GM19025 (cell line): ENCODE results near the gene INPPL1.

Experiments used
- ATAC-seq: cut with Tn5 transposase; IDR thresholded peaks from one replicate; pipeline ENCODE4 v1.9.1; 2021; ENCODE audit warnings: mild to moderate bottlenecking, low read depth, moderate library complexity; ENCODE audit not compliant: unreplicated experiment

INPPL1 gene

DNA sequence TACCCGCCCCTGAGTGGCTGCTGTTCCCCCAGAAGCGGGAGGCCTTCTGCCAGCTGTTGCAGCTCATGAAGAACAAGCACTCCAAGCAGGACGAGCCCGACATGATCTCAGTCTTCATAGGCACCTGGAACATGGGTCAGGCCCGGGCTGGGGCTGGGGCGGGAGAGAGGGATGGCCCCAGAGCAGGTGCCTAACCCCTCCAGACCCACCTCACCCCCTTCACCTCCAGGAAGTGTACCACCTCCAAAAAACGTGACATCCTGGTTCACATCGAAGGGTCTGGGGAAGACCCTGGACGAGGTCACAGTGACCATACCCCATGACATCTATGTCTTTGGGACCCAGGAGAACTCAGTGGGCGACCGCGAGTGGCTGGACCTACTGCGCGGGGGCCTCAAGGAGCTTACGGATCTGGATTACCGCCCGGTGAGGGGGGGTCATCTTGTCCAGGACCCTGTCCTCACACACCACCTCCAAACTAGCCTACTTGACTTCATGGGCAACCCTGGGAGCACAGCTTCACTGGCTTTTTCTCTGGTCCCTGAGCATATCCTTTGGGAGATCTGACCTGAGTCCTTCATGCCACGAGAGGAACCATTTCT lies 6.3 kb downstream of the INPPL1 start:
- ATAC-seq, result no peak

DNA sequence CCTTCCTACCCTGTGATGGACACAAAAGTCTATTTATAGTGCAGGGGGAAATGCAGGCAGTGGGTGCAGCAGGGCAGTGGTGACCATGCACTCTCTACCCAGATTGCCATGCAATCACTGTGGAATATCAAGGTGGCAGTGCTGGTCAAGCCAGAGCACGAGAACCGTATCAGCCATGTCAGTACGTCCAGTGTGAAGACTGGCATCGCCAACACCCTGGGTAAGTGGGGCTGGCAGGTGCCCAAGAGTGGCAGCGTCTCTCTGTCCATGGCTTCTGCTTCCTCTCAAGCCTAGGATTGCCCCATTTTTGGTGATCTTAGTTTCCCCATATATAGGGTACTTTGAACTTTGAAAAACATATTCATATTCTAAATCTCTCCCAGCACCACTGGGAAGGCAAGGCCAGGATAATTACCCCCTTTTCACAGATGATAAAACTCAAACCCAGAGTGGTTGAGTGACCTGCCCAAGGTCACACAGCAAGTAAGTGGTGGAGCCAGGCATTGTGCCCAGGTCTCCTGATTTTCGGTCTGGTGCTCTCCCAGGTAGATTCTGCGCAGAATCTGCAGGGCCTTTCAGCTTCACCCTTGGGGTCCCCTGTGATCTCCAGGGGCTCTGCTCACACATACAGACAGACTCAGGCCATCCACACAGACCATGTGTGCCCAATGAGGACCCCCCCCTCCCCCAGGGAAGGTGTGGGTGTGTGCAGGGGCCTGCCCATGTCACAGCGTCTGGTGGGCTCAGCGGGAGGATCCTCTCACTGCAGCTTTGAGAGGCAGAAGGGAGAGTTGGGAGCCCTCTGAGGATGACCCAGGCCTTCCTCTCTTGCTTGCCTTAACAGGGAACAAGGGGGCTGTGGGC lies 7.1 kb downstream of the INPPL1 start:
- no peak for ATAC-seq

DNA sequence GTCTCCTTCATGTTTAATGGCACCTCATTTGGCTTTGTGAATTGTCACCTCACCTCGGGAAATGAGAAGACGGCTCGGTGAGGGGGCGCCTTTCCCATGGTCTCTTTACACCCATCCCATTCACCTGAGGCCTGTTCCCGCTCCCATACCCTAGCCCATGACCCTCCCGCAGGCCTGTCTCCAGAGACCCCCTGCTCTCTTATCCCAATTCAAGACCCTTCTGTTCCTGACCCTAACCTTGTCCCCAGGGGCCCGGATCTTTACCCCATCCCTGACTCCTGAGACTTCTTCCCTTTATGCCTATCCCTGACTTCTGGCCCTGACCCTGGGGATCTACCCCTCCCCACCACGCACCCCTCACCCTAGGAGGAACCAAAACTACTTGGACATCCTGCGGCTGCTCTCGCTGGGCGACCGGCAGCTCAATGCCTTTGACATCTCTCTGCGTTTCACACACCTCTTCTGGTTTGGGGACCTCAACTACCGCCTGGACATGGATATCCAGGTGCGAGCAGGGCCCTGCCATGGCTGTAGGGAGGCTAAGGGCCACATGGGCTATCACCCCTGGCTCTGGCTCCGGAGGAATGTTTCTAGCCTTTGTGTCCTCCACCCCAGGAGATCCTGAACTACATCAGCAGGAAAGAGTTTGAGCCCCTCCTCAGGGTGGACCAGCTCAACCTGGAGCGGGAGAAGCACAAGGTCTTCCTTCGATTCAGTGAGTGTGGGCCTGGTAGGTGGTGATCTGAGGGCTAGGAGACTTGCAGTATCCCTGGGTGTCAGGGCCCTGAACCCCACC lies 7.9 kb downstream of the INPPL1 start:
- ATAC-seq, result no peak

DNA sequence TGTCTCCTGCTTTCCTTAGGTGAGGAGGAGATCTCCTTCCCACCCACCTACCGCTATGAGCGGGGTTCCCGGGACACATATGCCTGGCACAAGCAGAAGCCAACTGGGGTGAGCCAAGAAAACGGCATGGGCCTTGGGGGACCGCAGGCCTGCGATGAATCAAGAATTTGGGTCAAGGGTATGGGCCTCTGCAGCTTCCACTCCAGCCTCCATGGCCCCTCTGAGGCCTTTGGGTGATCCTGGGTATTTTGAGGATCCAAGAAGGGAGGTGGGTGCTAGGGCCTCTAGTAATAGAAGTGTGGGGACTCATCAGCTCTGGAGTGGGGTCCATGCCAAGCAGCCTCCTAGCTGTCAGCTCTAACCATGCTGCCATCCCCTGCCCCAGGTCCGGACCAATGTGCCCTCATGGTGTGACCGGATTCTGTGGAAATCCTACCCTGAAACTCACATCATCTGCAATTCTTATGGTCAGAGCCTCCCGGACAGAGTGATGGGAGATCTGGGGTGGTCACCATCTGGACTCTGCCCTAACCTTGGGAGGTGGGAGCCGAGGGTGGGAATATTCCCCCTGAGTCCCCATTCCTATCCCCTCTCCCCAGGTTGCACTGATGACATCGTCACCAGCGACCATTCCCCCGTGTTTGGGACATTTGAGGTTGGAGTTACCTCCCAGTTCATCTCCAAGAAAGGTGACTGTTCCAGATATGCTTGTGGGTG lies 8.6 kb downstream of the INPPL1 start:
- ATAC-seq, result no peak

DNA sequence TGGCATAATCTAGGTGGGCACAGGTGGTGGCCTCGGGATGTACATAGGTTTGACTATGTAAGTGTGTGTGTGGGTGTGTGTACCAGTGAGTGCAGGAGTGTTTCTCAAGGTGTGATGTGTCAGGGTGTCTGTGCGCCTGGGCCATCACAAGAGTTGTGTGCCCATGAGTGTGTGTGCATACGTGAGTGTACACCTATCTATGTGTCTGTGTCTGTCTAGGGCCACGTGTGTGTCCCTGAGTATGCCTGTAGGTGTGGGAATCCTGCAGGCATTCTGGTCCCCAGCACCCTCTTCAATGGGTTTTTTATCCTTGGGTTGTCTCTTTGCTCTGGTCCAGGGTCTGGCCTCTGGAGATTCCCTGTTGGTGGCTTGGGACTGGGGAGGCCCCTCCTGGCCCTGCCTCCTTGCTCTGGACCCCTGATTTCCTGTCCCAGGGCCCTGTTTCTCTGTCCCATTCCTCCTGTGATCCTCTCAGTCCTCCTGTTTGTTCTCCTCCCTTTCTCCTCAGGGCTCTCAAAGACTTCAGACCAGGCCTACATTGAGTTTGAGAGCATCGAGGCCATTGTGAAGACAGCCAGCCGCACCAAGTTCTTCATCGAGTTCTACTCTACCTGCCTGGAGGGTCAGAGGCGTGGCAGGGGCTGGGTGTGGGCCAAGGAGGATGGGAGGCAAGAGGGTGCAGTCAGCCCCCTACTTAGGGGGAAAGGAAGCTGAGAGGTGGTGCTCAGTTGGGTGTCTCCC lies 9.4 kb downstream of the INPPL1 start:
- ATAC-seq, result no peak

DNA sequence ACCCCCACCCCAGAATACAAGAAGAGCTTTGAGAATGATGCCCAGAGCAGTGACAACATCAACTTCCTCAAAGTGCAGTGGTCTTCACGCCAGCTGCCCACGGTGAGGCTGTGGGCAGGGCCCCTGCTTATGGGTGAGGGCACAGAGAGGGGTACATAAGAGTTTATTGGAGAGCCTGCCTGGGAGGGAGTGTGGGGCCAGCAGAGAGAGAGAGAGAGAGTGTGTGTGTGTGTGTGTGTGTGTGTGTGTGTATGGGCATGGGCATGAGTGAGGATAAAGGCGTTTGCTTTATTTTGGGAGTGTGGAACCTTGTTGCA lies 9.9 kb downstream of the INPPL1 start:
- no peak for ATAC-seq

DNA sequence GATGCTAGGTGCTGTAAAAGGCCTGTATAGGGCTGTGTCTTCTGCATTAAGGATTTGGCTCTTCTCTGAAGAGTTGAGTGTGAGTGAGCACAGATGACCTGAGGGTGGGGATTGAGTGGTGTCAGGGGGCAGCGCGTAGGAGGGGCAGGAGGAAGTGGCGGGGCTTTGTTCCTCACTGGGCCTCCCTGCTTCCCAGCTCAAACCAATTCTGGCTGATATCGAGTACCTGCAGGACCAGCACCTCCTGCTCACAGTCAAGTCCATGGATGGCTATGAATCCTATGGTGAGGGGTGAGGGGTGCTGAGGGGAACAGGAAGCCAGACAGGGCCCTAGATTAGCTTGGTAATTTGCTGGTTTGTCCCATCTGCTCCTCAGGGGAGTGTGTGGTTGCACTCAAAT lies 10.4 kb downstream of the INPPL1 start:
- no peak for ATAC-seq

DNA sequence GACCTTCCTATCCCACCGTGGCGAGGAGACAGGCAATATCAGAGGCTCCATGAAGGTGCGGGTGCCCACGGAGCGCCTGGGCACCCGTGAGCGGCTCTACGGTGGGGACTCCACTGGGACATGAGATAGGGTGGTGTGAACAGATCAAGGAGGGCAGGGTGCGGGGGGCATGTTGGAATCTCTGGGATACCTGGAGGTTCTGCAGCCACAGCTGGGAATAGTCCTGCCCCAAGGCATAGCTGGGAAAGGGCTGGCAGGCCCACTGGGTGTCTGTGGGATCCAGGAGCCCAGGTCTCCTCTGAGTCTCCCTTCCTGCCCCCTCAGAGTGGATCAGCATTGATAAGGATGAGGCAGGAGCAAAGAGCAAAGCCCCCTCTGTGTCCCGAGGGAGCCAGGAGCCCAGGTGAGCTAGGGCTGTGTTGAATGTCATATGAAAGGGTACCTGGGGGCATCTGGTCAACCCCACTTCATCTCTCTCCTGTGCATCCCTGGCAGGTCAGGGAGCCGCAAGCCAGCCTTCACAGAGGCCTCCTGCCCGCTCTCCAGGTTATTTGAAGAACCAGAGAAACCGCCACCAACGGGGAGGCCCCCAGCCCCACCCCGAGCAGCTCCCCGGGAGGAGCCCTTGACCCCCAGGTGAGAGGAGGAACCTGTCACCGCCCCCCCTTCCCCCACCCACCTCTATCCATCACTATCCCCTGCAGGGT lies 10.9 kb downstream of the INPPL1 start:
- no peak for ATAC-seq

DNA sequence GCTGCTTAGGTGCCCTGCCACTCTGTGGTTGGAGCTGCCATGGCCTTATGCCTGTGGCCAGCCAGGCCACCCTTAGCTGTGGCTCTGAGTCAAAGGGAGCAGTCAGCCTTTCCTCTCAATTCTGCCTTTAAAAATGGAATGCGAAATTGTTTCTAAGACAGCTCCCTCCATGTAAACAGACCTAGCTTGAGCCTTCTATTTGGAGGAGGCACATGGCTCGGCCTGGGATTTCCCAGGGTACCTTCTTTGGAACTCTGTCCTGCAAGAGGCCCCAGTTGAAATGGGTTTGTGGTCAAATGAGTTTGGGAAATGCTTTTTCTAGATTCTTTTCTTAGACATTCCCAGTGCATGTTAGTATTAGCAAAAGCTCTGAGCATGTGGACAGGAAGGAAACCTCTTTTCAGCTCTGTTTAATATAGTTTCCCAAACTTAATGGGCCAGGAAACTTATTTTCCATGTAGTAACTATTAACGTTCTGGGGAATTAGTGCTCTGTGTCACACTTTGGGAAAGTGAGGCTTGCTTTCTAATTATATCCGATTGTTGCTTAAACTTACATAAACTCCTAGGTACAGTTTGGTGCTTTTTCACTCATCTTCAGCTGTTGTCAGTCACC lies 11.6 kb downstream of the INPPL1 start:
- no peak for ATAC-seq

DNA sequence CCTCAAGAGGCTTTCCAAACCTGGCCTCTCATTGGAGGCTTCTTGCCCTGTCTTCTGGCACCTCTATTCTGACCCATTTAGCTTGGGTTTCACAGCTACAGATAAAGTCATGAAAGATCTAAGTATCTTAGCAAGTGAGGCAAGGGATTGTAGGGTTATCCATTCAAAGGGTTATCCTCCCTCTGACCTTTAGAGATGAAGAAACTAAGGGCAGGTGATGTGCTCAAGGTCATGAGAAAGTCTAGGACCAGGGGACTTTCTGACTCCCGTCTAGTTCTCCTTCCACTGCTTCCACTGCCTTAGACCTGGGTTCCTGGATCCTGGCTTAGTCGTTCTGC lies 12.2 kb downstream of the INPPL1 start:
- ATAC-seq, result no peak

DNA sequence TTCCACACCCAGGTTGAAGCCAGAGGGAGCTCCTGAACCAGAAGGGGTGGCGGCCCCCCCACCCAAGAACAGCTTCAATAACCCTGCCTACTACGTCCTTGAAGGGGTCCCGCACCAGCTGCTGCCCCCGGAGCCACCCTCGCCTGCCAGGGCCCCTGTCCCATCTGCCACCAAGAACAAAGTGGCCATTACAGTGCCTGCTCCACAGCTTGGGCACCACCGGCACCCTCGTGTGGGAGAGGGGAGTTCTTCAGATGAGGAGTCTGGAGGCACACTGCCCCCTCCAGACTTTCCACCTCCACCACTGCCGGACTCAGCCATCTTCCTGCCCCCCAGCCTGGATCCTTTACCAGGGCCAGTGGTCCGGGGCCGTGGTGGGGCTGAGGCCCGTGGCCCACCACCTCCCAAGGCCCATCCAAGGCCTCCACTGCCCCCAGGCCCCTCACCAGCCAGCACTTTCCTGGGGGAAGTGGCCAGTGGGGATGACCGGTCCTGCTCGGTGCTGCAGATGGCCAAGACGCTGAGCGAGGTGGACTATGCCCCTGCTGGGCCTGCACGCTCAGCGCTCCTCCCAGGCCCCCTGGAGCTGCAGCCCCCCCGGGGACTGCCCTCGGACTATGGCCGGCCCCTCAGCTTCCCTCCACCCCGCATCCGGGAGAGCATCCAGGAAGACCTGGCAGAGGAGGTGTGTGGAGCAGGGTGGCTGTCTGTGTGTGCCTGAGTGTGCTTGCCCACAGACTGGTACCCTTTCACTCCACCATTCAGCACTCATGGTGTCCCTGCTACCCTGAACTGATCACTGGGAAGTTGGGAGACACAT lies 12.8 kb downstream of the INPPL1 start:
- ATAC-seq, result no peak

DNA sequence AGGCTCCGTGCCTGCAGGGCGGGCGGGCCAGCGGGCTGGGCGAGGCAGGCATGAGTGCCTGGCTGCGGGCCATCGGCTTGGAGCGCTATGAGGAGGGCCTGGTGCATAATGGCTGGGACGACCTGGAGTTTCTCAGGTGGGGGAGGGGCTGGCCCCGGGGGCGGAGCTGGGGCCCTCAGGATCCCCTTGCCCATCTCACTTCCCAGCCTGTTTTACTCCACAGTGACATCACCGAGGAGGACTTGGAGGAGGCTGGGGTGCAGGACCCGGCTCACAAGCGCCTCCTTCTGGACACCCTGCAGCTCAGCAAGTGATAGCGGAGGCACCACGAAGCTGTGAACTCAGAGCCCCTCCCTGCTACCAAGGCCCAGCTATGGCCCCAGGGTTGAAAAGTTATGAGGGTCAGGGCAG lies 13.5 kb downstream of the INPPL1 start:
- ATAC-seq, result no peak

DNA sequence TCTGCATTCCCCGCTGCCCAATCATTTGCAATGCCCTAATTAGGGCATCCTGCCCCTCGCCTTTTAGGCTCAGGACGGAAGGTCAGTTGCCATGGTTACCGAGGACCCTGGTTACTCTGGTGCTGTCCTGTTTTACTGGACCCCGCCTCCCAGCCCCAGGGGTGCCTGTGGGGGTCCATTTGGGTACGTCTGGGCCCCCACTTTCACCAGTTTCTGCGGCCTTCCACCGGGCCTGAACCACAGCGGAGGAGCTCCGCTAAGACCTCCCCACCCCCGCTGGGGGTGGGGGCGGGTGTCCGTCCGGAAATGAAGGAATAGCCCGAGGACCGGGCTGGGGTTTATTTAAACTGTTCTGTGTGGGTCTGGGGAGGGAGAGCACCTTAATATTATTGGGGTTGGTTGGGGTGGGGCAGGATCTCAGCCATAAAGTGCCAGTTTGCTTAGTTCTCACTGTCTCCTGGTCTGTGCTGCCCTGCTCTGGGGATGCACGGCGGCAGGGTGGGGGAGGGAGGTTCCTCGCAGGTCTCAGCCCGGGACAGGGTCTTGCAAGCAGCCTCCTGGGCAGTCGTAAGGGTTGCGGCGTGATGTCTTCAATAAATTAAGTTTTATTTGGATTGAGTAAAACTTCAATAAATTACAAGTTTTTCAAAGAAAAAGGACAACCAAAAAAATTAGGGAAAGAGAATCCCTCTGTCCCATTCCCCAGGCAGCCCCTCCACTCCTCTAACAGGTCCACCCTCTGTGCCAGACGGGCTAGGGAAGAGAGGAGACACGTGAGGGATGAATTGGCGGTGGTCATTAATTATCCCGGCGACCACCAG lies 14.1 kb downstream of the INPPL1 start:
- no peak for ATAC-seq

DNA sequence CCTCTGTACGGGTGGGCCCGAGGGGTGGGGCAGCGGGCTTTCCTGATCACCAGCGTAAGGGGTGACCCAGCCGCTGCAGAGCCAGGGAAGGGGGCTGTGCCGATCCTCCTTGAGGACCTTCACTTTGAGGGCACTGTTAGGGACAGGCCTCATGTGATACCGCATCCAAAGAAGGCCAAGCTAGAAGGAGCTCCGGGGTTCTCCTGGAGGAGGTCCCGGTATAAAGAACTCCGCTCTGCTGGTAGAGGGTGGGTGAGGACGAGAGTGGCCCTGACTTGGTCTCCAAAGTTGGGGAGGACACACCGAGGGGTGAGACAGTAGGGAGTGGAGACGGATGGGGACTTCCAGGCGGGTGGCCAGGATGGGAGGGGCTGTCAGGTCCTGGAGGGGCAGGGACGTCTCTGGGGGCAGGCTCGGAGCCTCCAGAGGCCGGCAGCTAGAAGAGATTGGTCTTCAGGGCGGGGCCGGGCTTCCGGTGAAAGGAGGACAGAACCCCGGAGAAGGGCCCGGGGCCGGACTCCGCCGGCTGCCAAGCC lies 14.8 kb downstream of the INPPL1 start:
- no peak for ATAC-seq

DNA sequence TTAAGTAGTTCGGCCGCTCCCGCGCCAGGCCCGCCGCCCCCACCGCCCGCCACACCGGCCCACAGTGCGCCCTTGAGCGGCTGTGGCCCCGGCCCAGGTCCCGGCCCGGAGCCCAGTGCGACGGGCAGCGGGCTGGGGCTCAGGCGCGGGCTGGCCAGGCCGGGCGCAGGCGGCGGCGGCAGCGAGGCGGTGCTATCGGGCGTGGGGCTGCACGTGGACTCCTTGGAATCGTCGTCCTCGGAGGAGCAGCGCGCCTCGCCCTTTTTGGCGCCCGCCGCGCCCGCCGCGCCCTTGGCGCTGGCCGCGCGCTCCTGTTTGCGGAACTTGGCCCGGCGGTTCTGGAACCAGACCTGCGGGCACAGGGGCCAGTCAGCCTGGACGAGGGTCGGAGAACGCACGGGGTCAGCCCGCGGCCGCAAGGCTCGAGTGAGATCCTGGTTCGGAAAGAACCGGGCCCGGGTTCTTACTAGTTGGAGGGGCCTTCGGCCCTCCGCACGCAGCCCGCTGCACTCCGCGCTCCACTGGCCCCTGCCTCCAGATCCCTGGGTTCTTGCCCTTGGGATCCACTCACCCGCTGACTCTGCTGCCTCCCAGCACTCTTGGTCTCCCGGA lies 15.4 kb downstream of the INPPL1 start:
- ATAC-seq, result no peak

DNA sequence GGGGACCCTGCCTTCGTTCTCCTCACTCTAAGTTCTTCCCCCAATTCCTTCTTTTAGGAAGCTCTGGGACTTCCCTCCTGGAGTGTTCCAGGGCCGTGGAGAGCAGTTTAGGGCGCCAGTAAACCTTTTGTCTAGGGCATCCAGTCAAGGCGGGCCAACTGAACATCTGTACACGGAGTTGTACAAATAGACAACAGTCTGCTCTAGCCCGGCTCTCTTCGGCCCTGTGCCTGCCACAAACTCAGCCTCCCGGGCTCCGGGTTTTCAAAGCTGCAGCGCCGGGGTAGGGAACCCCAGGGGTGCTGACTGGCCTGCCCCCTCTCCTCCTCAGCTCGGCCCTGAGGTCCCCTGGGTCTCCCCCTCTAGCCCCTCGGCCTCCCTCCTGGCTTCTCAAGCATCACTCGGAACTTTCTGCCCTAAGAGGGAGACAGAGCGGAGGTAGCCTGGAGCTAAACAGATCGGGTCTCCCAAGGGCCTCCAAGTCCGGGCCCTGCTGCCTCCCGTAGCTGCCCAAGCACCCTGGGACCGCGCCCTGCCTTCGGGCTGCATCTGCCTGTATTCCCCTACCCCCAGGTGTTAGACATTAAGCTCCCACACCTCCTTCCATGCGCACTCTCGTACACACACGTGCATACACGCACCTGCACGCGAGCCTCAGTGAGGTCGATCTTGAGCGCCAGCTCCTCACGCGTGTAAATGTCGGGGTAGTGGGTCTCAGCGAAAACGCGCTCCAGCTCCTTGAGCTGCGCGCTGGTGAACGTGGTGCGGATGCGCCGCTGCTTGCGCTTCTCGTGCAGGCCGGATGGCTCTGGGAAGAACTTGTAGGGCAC lies 16.1 kb downstream of the INPPL1 start:
- ATAC-seq, result no peak
